ENCODE data around the gene ZNF853.

ZNF853 gene

GRCh38 chr7:6644728-6645127 lies 29.3 kb downstream of the ZNF853 start:
- no peaks in the 10 kb centered on the region for H3K27me3 ChIP-seq (ENCODE audit: low read length)
- H3K4me2 ChIP-seq (ENCODE audit: low read depth, low read length, poor library complexity, severe bottlenecking): no peak overlapping the region
- H3K27ac ChIP-seq (ENCODE audit: low read depth, low read length): no peak overlapping the region
- H3K9ac ChIP-seq (ENCODE audit: low read length): no peak overlapping the region
- no peaks in the 10 kb centered on the region for H4K20me1 ChIP-seq (ENCODE audit: low read depth, low read length)
- no peaks in the 10 kb centered on the region for H3F3A ChIP-seq (ENCODE audit: insufficient read depth)
- TF ChIP-seq EZH2phosphoT487 (conservative IDR thresholded peaks at IDR 0.05; ENCODE audit: low read length) (no peak), CTCF (IDR thresholded peaks at IDR 0.05; ENCODE audit: insufficient read depth, low read length, poor library complexity, severe bottlenecking) (no peak)
- peaks cover 13% of the 10 kb centered on the region for H3K79me2 ChIP-seq (ENCODE audit: insufficient read depth, low read length)
- H3K9me3 ChIP-seq (ENCODE audit: insufficient read depth, low read length): no peaks in the 10 kb centered on the region
- no peak overlapping the region for H2AFZ ChIP-seq (ENCODE audit: low read depth, low read length, severe bottlenecking)
- no peaks in the 10 kb centered on the region for H3K9me2 ChIP-seq (replicated peaks; ENCODE audit: insufficient read depth, low read length)
- no peak overlapping the region for H3K4me3 ChIP-seq (ENCODE audit: insufficient read depth, low read length, poor library complexity, severe bottlenecking)
- H3K36me3 ChIP-seq (ENCODE audit: low read length): no peaks in the 10 kb centered on the region

DNA sequence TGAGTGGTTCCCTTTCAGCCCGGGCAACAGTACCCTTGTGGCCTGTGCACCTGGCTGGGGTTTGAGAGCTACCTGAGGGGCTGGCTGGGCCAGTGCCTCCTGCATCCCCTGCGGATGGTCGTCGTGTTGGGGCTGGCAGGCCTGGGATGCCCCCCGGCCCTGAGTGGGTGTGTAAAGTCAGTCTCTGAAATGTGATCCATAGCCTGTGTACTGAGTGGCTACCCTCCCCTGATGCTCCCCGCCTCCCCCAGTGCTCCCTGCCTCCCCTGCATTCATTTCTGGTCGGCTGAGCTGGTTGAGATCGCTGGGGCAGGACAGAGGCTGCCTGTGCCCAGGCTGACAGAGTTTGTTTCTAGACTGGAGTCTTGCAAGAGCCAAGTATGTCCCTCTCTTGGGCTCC lies 31.1 kb downstream of the ZNF853 start:
- no peaks in the 10 kb centered on the region for H3K27me3 ChIP-seq (ENCODE audit: low read length)
- H3K4me2 ChIP-seq (ENCODE audit: low read depth, low read length, poor library complexity, severe bottlenecking): no peak overlapping the region
- H2AFZ ChIP-seq (ENCODE audit: low read depth, low read length, severe bottlenecking): no peak overlapping the region
- no peak overlapping the region for H3K27ac ChIP-seq (ENCODE audit: low read depth, low read length)
- H3K36me3 ChIP-seq (ENCODE audit: low read length): no peaks in the 10 kb centered on the region
- no peaks in the 10 kb centered on the region for H4K20me1 ChIP-seq (ENCODE audit: low read depth, low read length)
- TF ChIP-seq EZH2phosphoT487 (conservative IDR thresholded peaks at IDR 0.05; ENCODE audit: low read length): no peak
- TF ChIP-seq CTCF (IDR thresholded peaks at IDR 0.05; ENCODE audit: insufficient read depth, low read length, poor library complexity, severe bottlenecking): no peak
- H3K9me3 ChIP-seq (ENCODE audit: insufficient read depth, low read length): no peaks in the 10 kb centered on the region
- no peak overlapping the region for H3K4me3 ChIP-seq (ENCODE audit: insufficient read depth, low read length, poor library complexity, severe bottlenecking)
- H3K9ac ChIP-seq (ENCODE audit: low read length): no peak overlapping the region
- no peaks in the 10 kb centered on the region; the same call in 1 of the 2 replicates for H3K79me2 ChIP-seq (ENCODE audit: insufficient read depth, low read length)
- H3F3A ChIP-seq (ENCODE audit: insufficient read depth): no peaks in the 10 kb centered on the region
- no peaks in the 10 kb centered on the region for H3K9me2 ChIP-seq (replicated peaks; ENCODE audit: insufficient read depth, low read length)

DNA sequence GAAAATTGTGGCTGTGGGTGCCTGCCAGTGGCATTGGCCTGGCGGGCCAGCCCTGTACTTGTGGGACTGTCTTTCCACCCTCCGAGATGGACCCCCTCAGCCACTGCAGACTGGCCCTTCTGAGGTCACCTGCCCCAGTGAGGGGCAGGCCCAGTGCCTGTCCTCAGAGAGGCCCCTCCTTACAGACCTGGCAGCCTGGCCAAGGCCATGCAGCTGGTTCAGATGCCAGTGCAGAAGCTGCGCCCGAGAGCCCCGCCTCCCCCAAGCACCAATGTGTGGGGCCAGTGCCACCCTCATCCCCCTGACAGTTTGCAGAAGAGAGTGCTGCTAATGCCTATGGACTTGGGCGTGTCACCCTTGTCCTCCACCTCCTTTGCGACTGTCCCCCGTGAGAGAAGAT lies 31.7 kb downstream of the ZNF853 start:
- no peak overlapping the region for H3K27ac ChIP-seq (ENCODE audit: low read depth, low read length)
- H3F3A ChIP-seq (ENCODE audit: insufficient read depth): no peaks in the 10 kb centered on the region
- H3K36me3 ChIP-seq (ENCODE audit: low read length): no peaks in the 10 kb centered on the region
- no peaks in the 10 kb centered on the region for H3K9me3 ChIP-seq (ENCODE audit: insufficient read depth, low read length)
- no peak overlapping the region for H3K4me3 ChIP-seq (ENCODE audit: insufficient read depth, low read length, poor library complexity, severe bottlenecking)
- no peaks in the 10 kb centered on the region for H3K27me3 ChIP-seq (ENCODE audit: low read length)
- no peak overlapping the region for H3K4me2 ChIP-seq (ENCODE audit: low read depth, low read length, poor library complexity, severe bottlenecking)
- TF ChIP-seq CTCF (IDR thresholded peaks at IDR 0.05; ENCODE audit: insufficient read depth, low read length, poor library complexity, severe bottlenecking): no peak
- no peak for TF ChIP-seq EZH2phosphoT487 (conservative IDR thresholded peaks at IDR 0.05; ENCODE audit: low read length)
- no peaks in the 10 kb centered on the region for H3K9me2 ChIP-seq (replicated peaks; ENCODE audit: insufficient read depth, low read length)
- H4K20me1 ChIP-seq (ENCODE audit: low read depth, low read length): no peaks in the 10 kb centered on the region
- H3K9ac ChIP-seq (ENCODE audit: low read length): no peak overlapping the region
- H3K79me2 ChIP-seq (ENCODE audit: insufficient read depth, low read length): no peaks in the 10 kb centered on the region
- H2AFZ ChIP-seq (ENCODE audit: low read depth, low read length, severe bottlenecking): no peak overlapping the region
